ENCODE measurements around the gene BATF. TPM values are rescaled to one million over a fixed set of nuclear protein-coding genes. Genes with fewer than 3 reads are reported as not detected.
A peak's percentile ranks its signal among the peaks of the same experiment; 100 is the strongest.

BATF gene
- total and polyA plus RNA-seq, 2 experiments from 2014 or later: not detected

DNA sequence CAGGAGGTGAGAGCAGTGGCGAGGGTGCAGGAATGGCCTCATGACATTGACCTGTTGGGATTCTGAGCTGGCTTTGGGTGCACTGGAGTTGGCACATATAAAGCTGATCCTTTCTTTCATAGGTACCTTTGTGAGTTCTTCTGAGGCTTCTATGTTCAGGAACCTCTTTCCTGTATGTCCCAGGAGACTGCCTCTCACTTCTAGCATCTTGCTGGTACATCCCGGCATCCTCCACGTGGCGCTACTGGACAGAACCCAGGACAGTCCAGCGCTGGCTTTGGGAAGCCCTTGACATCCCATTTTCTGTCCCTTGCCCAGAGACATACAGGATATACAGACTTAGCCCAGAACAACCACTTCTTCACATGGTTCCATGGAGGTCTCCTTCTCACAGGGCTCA, 44.4 kb upstream of the BATF start (continued):
- TF ChIP-seq, protein P1, sequence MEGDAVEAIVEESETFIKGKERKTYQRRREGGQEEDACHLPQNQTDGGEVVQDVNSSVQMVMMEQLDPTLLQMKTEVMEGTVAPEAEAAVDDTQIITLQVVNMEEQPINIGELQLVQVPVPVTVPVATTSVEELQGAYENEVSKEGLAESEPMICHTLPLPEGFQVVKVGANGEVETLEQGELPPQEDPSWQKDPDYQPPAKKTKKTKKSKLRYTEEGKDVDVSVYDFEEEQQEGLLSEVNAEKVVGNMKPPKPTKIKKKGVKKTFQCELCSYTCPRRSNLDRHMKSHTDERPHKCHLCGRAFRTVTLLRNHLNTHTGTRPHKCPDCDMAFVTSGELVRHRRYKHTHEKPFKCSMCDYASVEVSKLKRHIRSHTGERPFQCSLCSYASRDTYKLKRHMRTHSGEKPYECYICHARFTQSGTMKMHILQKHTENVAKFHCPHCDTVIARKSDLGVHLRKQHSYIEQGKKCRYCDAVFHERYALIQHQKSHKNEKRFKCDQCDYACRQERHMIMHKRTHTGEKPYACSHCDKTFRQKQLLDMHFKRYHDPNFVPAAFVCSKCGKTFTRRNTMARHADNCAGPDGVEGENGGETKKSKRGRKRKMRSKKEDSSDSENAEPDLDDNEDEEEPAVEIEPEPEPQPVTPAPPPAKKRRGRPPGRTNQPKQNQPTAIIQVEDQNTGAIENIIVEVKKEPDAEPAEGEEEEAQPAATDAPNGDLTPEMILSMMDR (conservative IDR thresholded peaks at IDR 0.05; ENCODE audit: low read depth in 2 of 2): no peak
- TF ChIP-seq EZH2phosphoT487 (IDR thresholded peaks at IDR 0.05; ENCODE audit: unreplicated experiment) (no peak), JUNB (IDR thresholded peaks at IDR 0.05; ENCODE audit: unreplicated experiment) (no peak)

DNA sequence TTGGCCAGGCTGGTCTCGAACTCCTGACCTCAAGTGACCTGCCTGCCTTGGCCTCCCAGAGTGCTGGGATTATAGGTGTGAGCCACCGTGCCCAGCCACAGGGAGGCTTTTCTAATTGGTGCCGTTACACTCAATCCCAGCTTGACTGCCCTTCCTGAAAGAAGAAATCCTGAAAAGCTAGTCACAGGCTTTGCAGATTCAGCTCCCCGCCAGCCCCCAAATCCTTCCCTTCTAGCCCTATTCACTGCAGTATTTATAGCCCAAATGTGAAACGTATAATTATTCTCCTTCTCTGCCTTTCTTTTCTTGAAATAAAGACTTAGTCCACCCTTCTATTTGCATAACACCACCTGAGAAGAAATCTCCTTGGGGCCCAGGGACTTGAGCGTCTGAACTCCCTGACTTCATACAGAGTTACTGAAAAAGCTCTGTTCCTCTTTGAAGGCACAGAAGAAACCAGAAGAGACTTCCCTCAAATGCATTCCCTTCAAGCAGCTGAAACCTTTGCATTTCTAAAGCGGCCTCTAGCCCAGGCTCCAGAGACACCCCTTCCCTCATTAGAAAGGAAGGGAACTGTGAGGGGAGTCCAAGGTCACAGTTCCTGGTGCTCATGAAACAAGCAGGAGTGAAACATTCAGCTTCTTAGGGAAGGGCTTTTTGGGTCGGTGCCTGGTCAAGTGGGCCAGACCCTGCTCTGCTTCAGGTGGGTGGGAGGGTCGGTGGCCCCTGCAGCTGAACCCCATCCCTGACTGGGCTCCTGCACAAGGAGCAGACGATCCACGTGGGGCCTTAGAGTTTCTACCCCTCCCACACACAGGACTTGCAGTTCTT, 42.3 kb upstream of the BATF start:
- Histone ChIP-seq H3K27ac (ENCODE audit: low read depth) (peak overlapping the region; percentile 65), H3K4me2 (peak overlapping the region; percentile 66), H3K4me3 (peak overlapping the region; percentile 19; the same call in 1 of the 2 replicates), H3K27me3 (ENCODE audit: insufficient read depth) (no peaks in the 10 kb centered on the region), H3K36me3 (ENCODE audit: insufficient read depth) (no peaks in the 10 kb centered on the region), H2AFZ (peak overlapping the region; percentile 15; the same call in 1 of the 2 replicates), H3K9me2 (ENCODE audit: insufficient read depth) (no peaks in the 10 kb centered on the region; the same call in 1 of the 2 replicates), H3K4me1 (ENCODE audit: insufficient read depth) (peaks cover 7% of the 10 kb centered on the region), H3F3A (replicated peaks; ENCODE audit: low read depth) (peaks cover 6% of the 10 kb centered on the region), H4K20me1 (replicated peaks; ENCODE audit: insufficient read depth) (no peaks in the 10 kb centered on the region), H3K79me2 (replicated peaks; ENCODE audit: insufficient read depth) (no peaks in the 10 kb centered on the region)
- DNase-seq (ENCODE audit: low spot score) (peak; percentile 67), ATAC-seq (peak; percentile 87)
- H3K36me3 Mint-ChIP-seq (ENCODE audit: low read depth): peaks cover 7% of the 10 kb centered on the region; the same call in 2 of the 3 replicates
- peaks cover 29% of the 10 kb centered on the region for H3K4me1 Mint-ChIP-seq
- H3K9me3 Mint-ChIP-seq: peaks cover 6% of the 10 kb centered on the region; the same call in 2 of the 3 replicates
- peak overlapping the region; percentile 77 for H3K27ac Mint-ChIP-seq
- peaks cover 5% of the 10 kb centered on the region for H3K27me3 Mint-ChIP-seq (ENCODE audit: insufficient read depth, low read depth, poor library complexity)
- H3K4me3 Mint-ChIP-seq: peak overlapping the region; percentile 35; the same call in 2 of the 3 replicates
- no peak for TF ChIP-seq NANOG (IDR thresholded peaks at IDR 0.05; ENCODE audit: borderline replicate concordance)
- TF ChIP-seq, protein P1 (conservative IDR thresholded peaks at IDR 0.05; ENCODE audit: low read depth in 2 of 2): no peak
- TF ChIP-seq, protein P2, sequence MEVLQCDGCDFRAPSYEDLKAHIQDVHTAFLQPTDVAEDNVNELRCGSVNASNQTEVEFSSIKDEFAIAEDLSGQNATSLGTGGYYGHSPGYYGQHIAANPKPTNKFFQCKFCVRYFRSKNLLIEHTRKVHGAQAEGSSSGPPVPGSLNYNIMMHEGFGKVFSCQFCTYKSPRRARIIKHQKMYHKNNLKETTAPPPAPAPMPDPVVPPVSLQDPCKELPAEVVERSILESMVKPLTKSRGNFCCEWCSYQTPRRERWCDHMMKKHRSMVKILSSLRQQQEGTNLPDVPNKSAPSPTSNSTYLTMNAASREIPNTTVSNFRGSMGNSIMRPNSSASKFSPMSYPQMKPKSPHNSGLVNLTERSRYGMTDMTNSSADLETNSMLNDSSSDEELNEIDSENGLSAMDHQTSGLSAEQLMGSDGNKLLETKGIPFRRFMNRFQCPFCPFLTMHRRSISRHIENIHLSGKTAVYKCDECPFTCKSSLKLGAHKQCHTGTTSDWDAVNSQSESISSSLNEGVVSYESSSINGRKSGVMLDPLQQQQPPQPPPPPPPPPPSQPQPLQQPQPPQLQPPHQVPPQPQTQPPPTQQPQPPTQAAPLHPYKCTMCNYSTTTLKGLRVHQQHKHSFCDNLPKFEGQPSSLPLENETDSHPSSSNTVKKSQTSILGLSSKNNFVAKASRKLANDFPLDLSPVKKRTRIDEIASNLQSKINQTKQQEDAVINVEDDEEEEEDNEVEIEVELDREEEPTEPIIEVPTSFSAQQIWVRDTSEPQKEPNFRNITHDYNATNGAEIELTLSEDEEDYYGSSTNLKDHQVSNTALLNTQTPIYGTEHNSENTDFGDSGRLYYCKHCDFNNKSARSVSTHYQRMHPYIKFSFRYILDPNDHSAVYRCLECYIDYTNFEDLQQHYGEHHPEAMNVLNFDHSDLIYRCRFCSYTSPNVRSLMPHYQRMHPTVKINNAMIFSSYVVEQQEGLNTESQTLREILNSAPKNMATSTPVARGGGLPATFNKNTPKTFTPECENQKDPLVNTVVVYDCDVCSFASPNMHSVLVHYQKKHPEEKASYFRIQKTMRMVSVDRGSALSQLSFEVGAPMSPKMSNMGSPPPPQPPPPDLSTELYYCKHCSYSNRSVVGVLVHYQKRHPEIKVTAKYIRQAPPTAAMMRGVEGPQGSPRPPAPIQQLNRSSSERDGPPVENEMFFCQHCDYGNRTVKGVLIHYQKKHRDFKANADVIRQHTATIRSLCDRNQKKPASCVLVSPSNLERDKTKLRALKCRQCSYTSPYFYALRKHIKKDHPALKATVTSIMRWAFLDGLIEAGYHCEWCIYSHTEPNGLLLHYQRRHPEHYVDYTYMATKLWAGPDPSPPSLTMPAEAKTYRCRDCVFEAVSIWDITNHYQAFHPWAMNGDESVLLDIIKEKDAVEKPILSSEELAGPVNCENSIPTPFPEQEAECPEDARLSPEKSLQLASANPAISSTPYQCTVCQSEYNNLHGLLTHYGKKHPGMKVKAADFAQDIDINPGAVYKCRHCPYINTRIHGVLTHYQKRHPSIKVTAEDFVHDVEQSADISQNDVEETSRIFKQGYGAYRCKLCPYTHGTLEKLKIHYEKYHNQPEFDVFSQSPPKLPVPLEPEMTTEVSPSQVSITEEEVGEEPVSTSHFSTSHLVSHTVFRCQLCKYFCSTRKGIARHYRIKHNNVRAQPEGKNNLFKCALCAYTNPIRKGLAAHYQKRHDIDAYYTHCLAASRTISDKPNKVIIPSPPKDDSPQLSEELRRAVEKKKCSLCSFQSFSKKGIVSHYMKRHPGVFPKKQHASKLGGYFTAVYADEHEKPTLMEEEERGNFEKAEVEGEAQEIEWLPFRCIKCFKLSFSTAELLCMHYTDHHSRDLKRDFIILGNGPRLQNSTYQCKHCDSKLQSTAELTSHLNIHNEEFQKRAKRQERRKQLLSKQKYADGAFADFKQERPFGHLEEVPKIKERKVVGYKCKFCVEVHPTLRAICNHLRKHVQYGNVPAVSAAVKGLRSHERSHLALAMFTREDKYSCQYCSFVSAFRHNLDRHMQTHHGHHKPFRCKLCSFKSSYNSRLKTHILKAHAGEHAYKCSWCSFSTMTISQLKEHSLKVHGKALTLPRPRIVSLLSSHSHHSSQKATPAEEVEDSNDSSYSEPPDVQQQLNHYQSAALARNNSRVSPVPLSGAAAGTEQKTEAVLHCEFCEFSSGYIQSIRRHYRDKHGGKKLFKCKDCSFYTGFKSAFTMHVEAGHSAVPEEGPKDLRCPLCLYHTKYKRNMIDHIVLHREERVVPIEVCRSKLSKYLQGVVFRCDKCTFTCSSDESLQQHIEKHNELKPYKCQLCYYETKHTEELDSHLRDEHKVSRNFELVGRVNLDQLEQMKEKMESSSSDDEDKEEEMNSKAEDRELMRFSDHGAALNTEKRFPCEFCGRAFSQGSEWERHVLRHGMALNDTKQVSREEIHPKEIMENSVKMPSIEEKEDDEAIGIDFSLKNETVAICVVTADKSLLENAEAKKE (CRISPR knock-in tag; IDR thresholded peaks at IDR 0.05): peak; percentile 86; the same call in 1 of the 2 replicates
- TF ChIP-seq ZNF331 (CRISPR knock-in tag; IDR thresholded peaks at IDR 0.05; ENCODE audit: low read depth): no peak
- TF ChIP-seq, protein P3, sequence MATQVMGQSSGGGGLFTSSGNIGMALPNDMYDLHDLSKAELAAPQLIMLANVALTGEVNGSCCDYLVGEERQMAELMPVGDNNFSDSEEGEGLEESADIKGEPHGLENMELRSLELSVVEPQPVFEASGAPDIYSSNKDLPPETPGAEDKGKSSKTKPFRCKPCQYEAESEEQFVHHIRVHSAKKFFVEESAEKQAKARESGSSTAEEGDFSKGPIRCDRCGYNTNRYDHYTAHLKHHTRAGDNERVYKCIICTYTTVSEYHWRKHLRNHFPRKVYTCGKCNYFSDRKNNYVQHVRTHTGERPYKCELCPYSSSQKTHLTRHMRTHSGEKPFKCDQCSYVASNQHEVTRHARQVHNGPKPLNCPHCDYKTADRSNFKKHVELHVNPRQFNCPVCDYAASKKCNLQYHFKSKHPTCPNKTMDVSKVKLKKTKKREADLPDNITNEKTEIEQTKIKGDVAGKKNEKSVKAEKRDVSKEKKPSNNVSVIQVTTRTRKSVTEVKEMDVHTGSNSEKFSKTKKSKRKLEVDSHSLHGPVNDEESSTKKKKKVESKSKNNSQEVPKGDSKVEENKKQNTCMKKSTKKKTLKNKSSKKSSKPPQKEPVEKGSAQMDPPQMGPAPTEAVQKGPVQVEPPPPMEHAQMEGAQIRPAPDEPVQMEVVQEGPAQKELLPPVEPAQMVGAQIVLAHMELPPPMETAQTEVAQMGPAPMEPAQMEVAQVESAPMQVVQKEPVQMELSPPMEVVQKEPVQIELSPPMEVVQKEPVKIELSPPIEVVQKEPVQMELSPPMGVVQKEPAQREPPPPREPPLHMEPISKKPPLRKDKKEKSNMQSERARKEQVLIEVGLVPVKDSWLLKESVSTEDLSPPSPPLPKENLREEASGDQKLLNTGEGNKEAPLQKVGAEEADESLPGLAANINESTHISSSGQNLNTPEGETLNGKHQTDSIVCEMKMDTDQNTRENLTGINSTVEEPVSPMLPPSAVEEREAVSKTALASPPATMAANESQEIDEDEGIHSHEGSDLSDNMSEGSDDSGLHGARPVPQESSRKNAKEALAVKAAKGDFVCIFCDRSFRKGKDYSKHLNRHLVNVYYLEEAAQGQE (IDR thresholded peaks at IDR 0.05; ENCODE audit: unreplicated experiment): no peak

All from GM23338 (cell line).